Loucy (cell line): ENCODE data around the gene SFMBT2.
A peak's percentile ranks its signal among the peaks of the same experiment; 100 is the strongest.

Experiments
- H2AFZ ChIP-seq: fragments of 200-600 bp; sonication (generic); 2 replicates; pipeline ENCODE4 v1.6.0; 2016; ENCODE audit warnings: antibody characterized with exemption, mild to moderate bottlenecking, low read length, moderate library complexity
- H3F3A ChIP-seq: fragments of 200-600 bp; 2 replicates; pipeline ENCODE4 v1.6.0; 2016; ENCODE audit warnings: antibody characterized with exemption, low read depth, mild to moderate bottlenecking
- H3K27me3 ChIP-seq: fragments of 200-600 bp; sonication (generic); 2 replicates; pipeline ENCODE4 v1.6.1; 2014; ENCODE audit warnings: low read length, mild to moderate bottlenecking; ENCODE audit not compliant: insufficient read depth, poor library complexity, severe bottlenecking
- H3K36me3 ChIP-seq: fragments of 200-600 bp; sonication (generic); 2 replicates; pipeline ENCODE4 v1.6.1; 2016; ENCODE audit warnings: low read length; ENCODE audit not compliant: insufficient read depth
- H3K4me1 ChIP-seq: fragments of 200-600 bp; sonication (generic); 2 replicates; pipeline ENCODE4 v1.5.1; 2014; ENCODE audit warnings: low read length, mild to moderate bottlenecking; ENCODE audit not compliant: insufficient read depth, poor library complexity, severe bottlenecking
- H3K4me2 ChIP-seq: fragments of 200-600 bp; sonication (generic); 2 replicates; pipeline ENCODE4 v1.6.0; 2014; ENCODE audit warnings: antibody characterized with exemption, low read length, low read depth, mild to moderate bottlenecking; ENCODE audit not compliant: poor library complexity, severe bottlenecking
- H3K4me3 ChIP-seq: fragments of 200-600 bp; sonication (generic); 2 replicates; pipeline ENCODE4 v1.5.1; 2014; ENCODE audit warnings: low read length, mild to moderate bottlenecking, mixed read lengths; ENCODE audit not compliant: poor library complexity, severe bottlenecking
- H3K79me2 ChIP-seq: fragments of 200-600 bp; sonication (generic); 2 replicates; pipeline ENCODE4 v1.6.1; 2014; ENCODE audit warnings: low read length; ENCODE audit not compliant: insufficient read depth
- H3K9ac ChIP-seq: fragments of 200-600 bp; sonication (generic); 2 replicates; pipeline ENCODE4 v1.6.0; 2014; ENCODE audit warnings: mild to moderate bottlenecking, low read depth, low read length, moderate library complexity; ENCODE audit not compliant: poor library complexity, severe bottlenecking
- H3K9me2 ChIP-seq: fragments of 200-600 bp; sonication (generic); replicated peaks from 2 replicates; pipeline ENCODE4 v1.6.1; 2016; ENCODE audit warnings: low read depth, low read length, mixed read lengths
- H3K9me3 ChIP-seq: fragments of 200-600 bp; sonication (generic); 2 replicates; pipeline ENCODE4 v1.6.1; 2014; ENCODE audit warnings: mild to moderate bottlenecking, antibody characterized with exemption, low read length, low read depth; ENCODE audit not compliant: insufficient read depth
- H4K20me1 ChIP-seq: fragments of 200-600 bp; sonication (generic); 2 replicates; pipeline ENCODE4 v1.6.0; 2014; ENCODE audit warnings: antibody characterized with exemption, low read length, mild to moderate bottlenecking; ENCODE audit not compliant: insufficient read depth, poor library complexity, severe bottlenecking
- CTCF ChIP-seq: fragments of 200-600 bp; sonication (generic); conservative IDR thresholded peaks from 2 replicates; pipeline ENCODE4 v1.5.1; 2014; ENCODE audit warnings: mild to moderate bottlenecking, antibody characterized with exemption, low read length
- EZH2phosphoT487 ChIP-seq: fragments of 200-600 bp; IDR thresholded peaks from 2 replicates; pipeline ENCODE4 v1.6.1; 2018; ENCODE audit warnings: antibody characterized with exemption, mild to moderate bottlenecking, moderate library complexity, borderline replicate concordance

The SFMBT2 gene

GRCh38 chr10:7417807-7418206, 7.0 kb upstream of the SFMBT2 start:
- Histone ChIP-seq H3F3A (no peaks in the 10 kb centered on the region), H3K27me3 (no peaks in the 10 kb centered on the region), H2AFZ (no peak overlapping the region), H3K79me2 (no peaks in the 10 kb centered on the region), H3K4me1 (no peaks in the 10 kb centered on the region), H3K4me3 (no peak overlapping the region), H3K36me3 (no peaks in the 10 kb centered on the region), H4K20me1 (no peaks in the 10 kb centered on the region), H3K9me2 (no peaks in the 10 kb centered on the region), H3K4me2 (no peak overlapping the region), H3K9me3 (no peaks in the 10 kb centered on the region), H3K9ac (no peak overlapping the region)
- no peak for TF ChIP-seq CTCF

GRCh38 chr10:7417103-7417623, 6.3 kb upstream of the SFMBT2 start:
- H3K27me3 ChIP-seq: no peaks in the 10 kb centered on the region

GRCh38 chr10:7414766-7415165, 3.9 kb upstream of the SFMBT2 start:
- H3K36me3 ChIP-seq: no peaks in the 10 kb centered on the region
- no peaks in the 10 kb centered on the region for H3K27me3 ChIP-seq
- no peak overlapping the region for H3K4me3 ChIP-seq
- peaks cover 4% of the 10 kb centered on the region for H3K4me1 ChIP-seq
- H3K9me2 ChIP-seq: no peaks in the 10 kb centered on the region
- H3K4me2 ChIP-seq: no peak overlapping the region
- H4K20me1 ChIP-seq: no peaks in the 10 kb centered on the region
- H3K79me2 ChIP-seq: peaks cover 14% of the 10 kb centered on the region
- H3F3A ChIP-seq: no peaks in the 10 kb centered on the region
- no peaks in the 10 kb centered on the region for H3K9me3 ChIP-seq
- no peak overlapping the region for H2AFZ ChIP-seq
- no peak overlapping the region for H3K9ac ChIP-seq
- TF ChIP-seq CTCF: no peak
- no peak for TF ChIP-seq EZH2phosphoT487

More at GRCh38 chr10:7417103-7417623, 6.3 kb upstream of the SFMBT2 start:
- H3K4me3 ChIP-seq: no peak overlapping the region
- no peaks in the 10 kb centered on the region for H3K4me1 ChIP-seq
- TF ChIP-seq CTCF: peak; percentile 76
- TF ChIP-seq EZH2phosphoT487: no peak
- H3K9ac ChIP-seq: no peak overlapping the region
- no peak overlapping the region for H2AFZ ChIP-seq
- no peaks in the 10 kb centered on the region for H3K9me2 ChIP-seq
- H3K4me2 ChIP-seq: no peak overlapping the region
- no peaks in the 10 kb centered on the region for H4K20me1 ChIP-seq
- no peaks in the 10 kb centered on the region for H3K36me3 ChIP-seq
- no peaks in the 10 kb centered on the region for H3K9me3 ChIP-seq
- H3F3A ChIP-seq: no peaks in the 10 kb centered on the region
- no peaks in the 10 kb centered on the region for H3K79me2 ChIP-seq
